C4-2B (cell line): Measurements from ENCODE around the gene FBP1.

Experiments used
- H3K27ac ChIP-seq: fragments of 450-650 bp; 2 replicates; pipeline ENCODE4 v1.5.1; 2017
- ZFX ChIP-seq: fragments of 450-650 bp; IDR thresholded peaks from 2 replicates; pipeline ENCODE4 v1.6.1; 2017
- TF ChIP-seq, protein P1 (sequence below): fragments of 450-650 bp; conservative IDR thresholded peaks from 2 replicates; pipeline ENCODE4 v1.5.1; 2017; ENCODE audit warnings: mild to moderate bottlenecking

Gene FBP1

DNA sequence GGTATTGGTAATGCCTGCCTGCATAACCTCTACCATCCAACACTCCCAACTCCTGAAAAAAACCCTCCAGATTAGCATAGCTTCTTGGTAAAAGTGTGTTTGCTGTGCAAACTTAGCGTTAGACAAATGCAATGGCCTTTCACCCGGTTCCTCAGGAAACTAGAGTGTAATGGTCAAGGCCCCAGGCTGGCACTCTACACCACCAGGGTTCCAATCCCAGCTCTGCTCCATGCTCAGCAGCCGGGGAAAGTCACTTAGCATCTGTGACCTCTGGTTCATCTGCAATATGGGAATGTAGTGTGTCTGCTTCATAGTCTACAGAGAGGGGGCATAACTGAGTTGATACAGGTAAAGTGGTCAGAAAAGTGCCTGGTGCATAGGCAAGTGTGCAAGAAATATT is 9.0 kb downstream of the FBP1 start:
- H3K27ac ChIP-seq: peak overlapping the region; percentile 99

DNA sequence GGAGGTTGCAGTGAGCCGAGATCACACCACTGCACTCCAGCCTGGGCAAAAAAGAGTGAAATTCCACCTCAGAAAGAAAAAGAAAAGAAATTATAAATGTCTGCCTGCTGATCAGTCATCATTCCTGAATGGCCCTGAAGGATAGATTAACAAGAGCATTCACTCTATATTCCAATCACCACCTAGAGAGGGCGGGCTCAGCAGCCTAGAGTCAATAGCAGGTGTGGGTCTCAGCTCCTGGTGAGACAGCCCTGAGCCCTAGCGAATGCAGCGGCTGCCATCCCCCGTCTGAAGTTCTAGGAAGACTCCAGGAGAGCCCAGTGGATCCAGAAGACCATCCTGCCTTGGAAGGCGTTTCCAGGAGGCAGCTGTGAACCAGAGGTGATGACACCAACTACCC is 12.0 kb downstream of the FBP1 start:
- TF ChIP-seq, protein P1, sequence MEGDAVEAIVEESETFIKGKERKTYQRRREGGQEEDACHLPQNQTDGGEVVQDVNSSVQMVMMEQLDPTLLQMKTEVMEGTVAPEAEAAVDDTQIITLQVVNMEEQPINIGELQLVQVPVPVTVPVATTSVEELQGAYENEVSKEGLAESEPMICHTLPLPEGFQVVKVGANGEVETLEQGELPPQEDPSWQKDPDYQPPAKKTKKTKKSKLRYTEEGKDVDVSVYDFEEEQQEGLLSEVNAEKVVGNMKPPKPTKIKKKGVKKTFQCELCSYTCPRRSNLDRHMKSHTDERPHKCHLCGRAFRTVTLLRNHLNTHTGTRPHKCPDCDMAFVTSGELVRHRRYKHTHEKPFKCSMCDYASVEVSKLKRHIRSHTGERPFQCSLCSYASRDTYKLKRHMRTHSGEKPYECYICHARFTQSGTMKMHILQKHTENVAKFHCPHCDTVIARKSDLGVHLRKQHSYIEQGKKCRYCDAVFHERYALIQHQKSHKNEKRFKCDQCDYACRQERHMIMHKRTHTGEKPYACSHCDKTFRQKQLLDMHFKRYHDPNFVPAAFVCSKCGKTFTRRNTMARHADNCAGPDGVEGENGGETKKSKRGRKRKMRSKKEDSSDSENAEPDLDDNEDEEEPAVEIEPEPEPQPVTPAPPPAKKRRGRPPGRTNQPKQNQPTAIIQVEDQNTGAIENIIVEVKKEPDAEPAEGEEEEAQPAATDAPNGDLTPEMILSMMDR: no peak
- TF ChIP-seq ZFX: no peak
- peak overlapping the region; percentile 6; the same call in 1 of the 2 replicates for H3K27ac ChIP-seq

More for the DNA sequence above, 9.0 kb downstream of the FBP1 start:
- TF ChIP-seq ZFX: no peak
- TF ChIP-seq, protein P1: no peak

DNA sequence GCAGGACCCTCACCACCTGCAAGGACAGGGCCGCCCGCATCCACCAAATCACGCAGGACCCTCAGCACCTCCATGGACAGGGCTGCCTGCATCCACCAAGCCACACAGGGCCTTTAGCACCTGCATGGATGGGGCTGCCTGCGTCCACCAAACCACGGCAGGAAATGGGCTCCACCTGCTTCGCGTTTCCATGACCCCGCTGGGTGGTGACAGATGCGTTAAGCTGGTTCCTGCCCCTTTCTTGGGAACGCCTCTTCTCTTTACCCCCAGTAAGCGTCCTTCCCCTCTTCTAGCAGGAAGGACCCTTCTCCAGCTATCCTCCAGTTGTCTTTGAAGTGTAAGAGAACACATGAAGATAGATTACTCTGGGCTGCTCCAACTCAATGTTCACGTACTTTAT is 13.5 kb downstream of the FBP1 start:
- TF ChIP-seq, protein P1: no peak
- no peak for TF ChIP-seq ZFX
- H3K27ac ChIP-seq: no peak overlapping the region

DNA sequence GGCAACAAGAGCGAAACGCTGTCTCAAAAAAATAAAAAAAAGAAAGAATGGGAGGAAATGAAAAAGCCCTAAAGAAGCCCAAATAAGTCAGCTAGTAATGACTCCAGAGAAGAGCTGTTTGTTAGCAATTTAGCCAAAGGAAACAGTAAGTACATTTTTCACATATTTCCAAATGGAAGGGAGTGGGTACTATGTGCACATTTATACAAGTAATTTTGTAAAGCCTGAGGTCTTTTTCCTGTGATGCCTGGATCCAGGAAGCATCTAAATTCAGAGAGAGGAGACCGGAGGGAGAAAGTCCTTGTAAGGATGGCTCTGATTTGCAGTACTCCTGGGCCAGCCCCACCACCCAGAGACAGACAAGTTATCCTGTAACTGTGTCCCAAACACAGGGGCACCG is 14.7 kb downstream of the FBP1 start:
- TF ChIP-seq, protein P1: no peak
- TF ChIP-seq ZFX: no peak
- H3K27ac ChIP-seq: no peak overlapping the region

DNA sequence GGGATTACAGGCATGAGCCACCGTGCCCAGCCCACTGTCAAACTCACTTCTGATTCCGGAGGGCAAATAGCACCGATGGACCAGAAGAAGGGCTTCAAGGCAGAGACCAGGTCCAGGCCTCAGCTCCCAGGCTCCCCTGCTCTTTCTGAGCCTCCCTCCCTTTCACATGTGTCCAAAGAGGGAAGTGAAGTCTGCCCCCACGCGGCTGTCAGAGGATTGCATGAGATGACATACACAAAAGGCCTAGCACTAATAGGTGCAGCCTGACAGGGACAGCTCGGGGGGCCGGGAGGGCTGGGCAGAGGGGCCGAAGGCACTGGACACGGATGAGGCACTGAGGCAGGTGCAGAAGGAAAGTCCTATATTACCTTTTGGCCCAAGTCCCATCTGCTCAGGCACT is 16.1 kb downstream of the FBP1 start:
- H3K27ac ChIP-seq: no peak overlapping the region
- TF ChIP-seq, protein P1: peak; percentile 76
- TF ChIP-seq ZFX: no peak; the same call in 1 of the 2 replicates

DNA sequence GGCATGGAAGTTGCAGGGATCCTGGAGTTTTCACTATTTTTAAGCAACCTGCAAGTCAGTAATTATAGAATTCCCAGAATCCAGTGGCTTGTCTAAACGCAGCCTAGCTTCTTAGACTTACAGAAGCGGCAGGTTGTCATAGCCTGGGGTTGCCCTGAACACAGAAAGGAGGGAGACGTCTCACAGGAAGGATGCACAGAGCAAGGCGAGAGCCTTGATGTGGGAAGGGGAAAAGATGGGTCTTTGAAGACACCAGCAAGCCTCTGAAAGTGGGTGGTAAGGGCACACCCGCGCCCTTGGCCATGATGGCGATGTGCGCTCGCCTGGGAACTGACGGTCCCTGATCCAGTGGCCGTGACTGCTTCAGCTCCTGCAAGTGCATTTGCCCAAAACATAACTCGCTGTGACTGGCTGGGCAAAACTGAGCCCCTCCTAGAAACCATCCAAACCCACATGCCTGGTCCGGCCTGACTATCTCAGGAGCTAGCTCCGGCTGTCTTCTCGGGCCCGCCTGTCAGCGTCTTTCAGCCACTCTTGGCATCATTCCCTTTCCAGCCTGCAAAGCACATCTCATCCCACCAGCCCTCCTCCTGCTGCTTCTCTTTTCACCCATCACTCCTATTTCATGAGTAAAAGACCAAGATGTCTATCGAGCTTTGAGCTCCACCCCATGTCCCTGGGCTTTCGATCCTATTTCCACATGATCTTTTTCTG is 17.1 kb downstream of the FBP1 start:
- TF ChIP-seq, protein P1: no peak
- TF ChIP-seq ZFX: no peak

DNA sequence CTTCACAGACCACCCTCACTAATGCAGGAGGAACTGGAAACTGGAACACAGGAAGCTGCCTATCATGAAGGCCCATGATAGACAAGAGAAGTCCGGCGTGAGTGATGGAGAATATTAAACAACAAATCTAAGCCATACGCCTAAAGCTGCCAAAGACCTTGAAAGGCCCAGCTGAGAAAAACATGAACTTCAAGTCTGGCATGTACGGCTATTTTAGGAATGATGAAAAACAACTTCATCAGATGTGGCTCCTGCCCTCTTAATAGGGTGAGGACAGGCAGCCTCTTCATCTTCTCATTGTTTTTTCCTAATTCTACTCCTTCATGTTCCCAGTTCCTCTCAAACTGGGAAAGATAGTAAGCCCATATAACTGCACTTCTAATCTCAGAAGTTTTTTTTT is 20.3 kb downstream of the FBP1 start:
- TF ChIP-seq, protein P1: no peak
- no peak for TF ChIP-seq ZFX
- H3K27ac ChIP-seq: no peak overlapping the region

More for the DNA sequence above, 17.1 kb downstream of the FBP1 start:
- no peak overlapping the region for H3K27ac ChIP-seq
